GM21529 (cell line): Measurements from ENCODE around the gene VWA3B.
"Not testable (repeated sequence)": the region's sequence is repeated elsewhere in the genome, so short reads cannot be mapped to it uniquely, and the experiment has no call there.

Experiments
- ATAC-seq: cut with Tn5 transposase; IDR thresholded peaks from one replicate; pipeline ENCODE4 v1.9.1; 2021; ENCODE audit not compliant: unreplicated experiment

The VWA3B gene

DNA sequence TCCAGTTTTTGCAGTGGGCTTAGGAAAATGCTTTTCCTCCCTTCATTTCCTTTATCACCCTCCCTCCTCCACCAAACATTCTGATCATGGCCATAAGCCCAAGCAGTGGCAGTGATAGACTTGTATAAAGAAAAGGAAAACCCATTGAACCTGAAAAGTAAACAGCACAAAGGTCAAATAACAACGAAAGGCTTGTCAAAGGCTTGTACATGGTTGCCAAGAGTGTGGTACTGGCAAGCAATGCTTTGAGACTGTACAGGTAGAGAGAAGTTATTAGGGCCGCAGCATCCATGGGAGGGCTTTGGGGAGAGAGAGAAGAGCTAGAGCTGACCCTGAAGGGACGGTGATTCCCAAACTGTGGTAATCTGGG, 2.1 kb upstream of the VWA3B start:
- ATAC-seq: no peak

DNA sequence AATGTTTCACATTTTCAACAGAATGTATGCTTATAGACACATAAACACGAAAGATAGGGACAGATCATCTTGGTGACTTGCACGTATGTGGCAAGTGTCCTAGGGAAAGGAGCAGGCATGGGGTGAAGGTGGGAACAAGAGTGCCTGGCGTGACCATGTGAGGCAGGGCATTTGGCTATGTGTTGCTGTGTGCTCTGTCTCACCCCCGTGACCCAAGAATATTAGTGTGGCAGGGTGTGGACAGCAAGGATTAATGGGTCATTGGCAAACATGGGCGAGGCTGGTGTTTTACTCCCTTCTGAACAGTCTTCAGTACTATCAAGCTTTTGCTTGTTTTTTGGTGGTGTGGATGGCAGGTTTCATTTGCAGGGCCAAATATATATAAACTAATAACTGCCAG, 1.3 kb upstream of the VWA3B start:
- no peak for ATAC-seq

DNA sequence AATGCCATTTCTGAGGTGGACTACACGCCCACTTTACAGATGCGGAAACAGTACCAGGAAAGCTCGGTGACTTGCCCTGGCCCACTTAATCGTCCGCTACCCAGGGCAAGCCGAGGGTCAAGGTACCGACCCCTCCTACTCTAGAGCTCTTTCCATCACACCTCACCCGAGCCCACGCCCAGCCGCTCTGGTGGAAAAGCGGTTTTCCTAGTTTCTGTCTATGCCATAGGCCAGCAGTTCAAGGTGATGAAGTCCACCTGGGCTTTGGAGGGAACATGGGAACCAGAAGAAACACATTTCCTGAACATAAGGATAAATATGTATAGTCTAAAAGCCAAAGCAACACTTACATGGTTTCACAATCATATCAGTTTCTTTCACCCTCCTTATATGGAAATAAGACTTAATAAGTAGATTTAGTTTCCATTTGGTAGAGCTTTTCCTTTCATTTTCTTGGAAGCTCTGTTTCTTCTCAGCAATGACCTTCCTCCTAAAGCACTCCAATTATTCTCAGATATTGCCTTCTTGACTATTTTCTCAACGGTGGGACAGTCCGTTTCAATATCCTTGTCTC, 567 bp downstream of the VWA3B start:
- ATAC-seq: no peak

DNA sequence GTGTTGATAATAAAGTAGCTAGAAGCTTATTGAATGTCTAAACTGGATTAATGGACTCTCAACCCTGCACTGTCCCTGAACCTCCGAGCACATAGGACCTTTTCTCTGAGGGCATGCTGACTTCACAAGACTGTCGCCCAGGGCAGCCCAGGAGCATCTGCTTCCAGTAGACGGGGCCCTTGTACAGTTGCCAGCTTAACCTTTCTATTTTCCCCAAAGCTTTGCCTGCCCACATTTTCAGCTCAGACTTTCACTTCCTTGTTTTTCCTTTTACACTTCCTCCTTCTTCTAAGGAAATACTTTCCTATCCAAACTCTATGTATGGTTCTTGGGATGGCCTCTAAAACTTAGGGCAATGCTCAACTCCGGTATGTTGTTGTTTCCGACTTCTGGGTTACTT, 1.3 kb downstream of the VWA3B start:
- ATAC-seq: no peak

DNA sequence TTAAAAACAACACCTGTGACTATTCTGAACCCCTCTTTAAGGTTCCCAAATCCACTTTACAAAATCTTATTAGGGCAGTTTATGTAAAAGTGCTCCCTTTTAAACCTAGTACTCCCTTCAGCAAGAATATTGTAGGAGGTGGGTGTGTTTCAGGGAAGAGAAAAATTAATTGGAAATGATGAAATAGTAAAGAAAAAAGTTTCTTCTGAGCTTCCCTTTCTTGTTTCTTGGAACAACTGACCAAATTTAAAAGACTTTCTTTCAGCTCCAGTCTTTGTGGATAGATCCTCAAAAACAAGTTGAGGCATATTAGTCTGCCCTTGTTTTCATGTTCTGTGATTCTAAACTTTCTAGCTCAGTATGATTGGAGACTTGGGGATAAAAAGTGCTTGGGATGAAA, 3.0 kb downstream of the VWA3B start:
- no peak for ATAC-seq

DNA sequence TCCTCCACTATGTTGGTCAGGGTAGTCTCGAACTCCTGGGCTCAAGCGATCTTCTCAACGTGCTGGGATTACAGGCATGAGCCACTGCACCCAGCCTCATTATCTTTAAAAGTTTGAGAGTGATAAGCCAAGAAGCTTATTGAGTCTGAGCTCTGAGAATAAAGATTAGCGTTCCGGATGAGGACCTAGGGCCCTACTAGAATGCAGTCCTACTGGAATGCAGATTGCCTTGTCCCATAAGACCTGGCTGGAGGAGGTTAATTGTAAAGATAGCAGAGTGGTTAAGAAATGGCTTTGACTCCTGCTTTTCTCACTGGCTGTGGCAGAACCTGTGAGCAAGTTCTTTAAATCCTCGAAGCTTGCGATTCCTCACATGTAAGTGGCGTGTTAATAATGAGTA, 4.0 kb downstream of the VWA3B start:
- no peak for ATAC-seq

DNA sequence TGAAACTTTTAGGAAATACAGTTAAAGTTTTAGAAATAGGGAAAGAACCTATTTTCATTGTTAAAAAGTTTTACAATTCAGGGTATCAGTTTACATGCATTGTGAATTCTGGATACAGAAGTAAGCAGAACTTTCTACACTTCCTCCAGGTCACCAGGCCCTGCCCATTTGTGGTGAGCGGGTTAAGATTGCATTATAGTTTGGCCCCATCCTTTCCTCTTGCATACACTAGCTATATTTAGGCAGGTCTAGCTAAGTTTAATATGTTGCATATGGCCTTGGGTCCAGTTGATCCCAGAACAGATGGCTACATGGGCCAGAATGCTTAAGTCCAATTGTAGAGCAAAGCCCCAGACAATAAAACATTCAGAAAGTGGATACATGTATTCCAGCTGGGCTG, 4.8 kb downstream of the VWA3B start:
- no peak for ATAC-seq

DNA sequence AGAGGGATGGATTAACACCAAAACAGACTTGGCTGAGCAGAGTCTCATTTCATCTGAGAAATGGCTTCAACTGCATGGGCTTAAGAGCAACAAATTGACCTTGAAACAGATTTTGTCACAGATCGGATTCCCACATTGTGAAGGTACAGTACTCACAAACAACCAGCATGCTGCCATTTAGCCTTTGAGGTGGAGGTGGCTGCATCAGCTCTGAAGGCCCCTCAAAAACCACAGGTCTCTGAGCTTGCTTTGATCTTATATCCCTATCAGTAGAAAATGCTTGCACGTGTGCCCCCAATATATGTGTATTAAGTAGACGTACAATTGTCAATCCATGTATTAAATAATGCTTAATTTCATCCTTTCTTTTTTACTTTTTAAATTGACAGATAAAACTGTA, 6.2 kb downstream of the VWA3B start:
- ATAC-seq: no peak

DNA sequence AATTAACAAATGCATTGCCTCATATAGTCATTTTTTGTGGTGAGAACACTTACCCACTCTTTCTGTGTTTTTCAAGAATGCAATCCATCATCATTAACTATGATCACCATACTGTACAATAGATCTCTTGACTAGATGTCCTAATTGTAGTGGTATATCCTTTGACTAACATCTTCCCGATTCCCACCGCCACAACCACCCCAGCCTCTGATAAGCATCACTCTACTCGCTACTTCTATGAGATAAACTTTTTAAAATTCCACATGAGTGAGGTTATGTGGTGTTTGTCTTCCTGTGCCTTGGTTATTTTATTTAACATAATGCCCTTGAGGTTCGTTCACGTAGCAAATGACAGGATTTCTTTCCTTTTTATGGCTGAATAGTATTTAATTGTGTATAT, 6.6 kb downstream of the VWA3B start:
- no peak for ATAC-seq

DNA sequence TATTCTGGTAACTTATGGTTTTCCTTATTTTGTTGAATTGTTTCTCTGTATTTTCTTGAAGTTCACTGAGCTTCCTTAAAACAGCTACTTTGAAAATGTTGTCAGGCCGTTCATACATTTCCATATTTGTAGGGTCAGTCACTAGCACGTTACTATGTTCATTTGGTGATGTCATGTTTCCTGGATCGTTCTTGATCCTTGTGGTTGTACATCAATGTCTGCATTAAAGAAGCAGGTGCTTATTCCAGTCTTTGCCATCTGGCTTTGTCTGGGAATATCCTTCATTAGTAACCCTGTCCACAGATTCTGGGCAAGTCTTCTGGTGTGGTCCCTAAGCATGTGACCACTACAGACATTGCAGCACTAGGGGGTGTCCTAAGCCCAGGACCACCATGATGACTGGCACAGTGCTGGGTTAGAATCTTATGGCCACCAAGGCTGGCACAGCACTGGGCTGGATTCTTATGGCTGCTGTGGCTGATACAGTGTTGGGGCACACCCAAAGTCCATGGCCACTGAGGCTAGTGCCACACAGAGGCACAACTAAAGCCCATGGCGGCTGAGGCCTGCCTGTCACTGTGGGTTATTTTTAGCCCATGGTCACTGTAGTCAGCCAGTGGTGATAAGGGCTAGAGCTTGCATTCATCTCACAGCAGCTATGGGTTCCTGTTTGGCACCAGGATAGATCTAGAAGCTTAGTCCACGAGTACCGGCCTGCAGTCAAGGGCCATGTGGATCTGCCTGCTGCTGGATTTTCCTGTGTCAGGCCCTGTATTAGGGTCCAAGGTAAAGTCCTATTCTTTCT, 13.2 kb downstream of the VWA3B start:
- ATAC-seq: no peak

DNA sequence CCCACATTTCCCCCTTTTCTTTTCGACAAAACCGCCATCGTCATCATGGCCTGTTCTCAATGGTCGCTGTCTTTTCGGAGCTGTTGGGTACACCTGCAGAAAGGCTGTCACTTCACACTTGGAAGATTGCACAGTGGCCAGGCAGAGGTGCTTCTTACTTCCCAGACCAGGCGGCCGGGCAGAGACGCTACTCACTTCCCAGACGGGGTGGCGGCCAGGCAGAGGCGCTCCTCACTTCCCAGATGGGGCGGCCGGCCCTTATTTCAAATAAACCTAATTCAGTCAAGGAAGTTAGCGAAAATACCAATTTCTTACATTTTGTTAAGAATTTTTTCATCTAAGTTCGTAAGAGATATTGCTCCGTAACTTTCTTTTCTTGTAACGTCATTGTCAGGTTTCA, 15.3 kb downstream of the VWA3B start:
- not testable (repeated sequence) for ATAC-seq

DNA sequence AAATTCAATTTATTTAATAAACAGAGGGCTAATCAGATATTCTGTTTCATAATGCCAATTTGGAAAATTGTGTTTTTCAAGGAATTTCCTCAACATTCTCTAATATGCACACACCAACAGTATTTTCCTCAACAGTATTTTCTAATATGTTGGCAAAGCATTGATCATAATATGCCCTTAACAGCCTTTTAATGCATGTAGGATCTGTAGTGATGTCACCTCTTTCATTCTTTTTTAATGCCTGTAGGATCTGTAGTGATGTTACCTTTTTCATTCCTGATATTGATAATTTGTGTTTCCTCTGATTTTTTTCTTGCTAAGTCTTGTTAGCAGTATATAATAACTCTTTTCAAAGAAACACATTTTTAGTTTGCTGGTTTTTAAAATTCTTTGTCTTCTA, 15.9 kb downstream of the VWA3B start:
- ATAC-seq: no peak

DNA sequence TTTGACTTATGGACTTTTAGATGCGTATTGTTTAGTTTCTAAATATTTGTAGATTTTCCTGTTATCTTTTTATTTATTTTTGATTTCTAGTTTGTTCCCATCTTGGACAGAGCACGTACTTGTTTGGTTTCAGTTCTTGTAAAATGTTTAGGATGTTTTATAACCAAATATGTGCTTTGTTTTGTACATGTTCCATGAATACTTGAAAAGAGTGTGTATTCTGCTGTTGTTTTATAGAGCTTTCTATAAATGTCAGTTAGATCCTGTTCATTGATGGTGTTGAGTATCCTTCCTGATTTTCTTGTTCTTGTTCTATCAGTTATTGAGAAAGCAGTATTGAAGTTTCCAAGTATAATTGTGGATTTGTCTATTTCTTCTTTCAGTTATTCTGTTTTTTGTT, 21.1 kb downstream of the VWA3B start:
- no peak for ATAC-seq

DNA sequence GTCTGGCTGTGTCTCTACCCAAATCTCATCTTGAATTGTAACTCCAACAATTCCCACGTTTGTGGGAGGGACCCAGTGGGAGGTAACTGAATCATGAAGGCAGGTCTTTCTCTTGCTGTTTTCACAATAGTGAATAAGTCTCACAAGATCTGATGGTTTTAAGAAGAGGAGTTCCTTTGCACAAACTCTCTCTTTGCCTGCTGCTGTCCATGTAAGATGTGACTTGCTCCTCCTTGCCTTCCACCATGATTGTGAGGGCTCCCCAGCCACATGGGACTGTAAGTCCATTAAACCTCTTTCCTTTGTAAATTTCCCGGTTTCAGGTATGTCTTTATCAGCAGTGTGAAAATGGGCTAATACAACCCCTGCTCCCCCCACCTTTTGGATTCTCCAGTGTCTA, 23.8 kb downstream of the VWA3B start:
- ATAC-seq: no peak

DNA sequence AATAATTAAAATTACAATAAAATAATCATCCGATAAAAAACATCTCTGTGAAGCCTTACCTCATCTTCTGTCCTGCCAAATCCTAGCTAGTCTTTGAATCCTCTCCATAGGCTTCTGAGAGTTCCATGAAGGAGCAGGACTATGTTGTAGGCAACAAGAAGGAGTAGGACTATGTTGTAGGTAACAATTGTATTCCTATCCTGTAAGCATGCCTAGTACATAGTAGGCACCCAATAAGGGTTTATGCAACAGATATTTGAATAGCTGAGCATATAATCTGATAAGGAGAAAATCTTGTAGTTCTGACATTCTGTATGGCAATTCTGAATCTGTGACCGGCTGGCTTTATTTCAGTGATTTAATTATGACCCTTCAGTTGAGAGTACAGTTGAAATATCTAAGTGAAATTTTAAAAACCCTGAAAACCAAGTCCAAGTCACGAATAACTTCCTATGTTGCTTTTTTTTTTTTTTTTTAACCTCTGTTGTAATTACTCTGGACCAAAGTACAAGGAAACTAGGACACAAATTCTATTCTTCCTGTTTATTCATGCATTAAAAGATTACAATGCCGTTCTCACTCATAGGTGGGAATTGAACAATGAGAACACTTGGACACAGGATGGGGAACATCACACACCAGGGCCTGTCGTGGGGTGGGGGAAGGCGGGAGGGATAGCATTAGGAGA, 27.8 kb downstream of the VWA3B start:
- ATAC-seq: no peak

DNA sequence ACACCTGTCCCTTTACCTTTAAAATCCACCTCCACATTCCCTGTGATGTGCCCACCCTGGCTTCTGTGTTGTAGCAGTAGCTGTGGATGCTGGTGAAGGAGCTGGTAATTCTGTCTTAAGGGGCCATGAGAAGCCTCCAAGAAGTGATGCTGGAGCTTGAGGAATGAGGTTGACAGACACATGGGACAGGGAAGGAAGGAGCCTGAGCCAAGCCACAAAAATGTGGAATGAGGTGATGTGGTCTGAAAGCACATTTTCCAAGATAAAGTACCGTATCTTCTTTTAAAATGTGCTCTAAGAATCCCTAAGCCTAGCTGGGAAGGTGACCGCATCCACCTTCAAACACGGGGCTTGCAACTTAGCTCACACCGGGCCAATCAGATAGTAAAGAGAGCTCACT, 31.2 kb downstream of the VWA3B start:
- ATAC-seq: no peak

DNA sequence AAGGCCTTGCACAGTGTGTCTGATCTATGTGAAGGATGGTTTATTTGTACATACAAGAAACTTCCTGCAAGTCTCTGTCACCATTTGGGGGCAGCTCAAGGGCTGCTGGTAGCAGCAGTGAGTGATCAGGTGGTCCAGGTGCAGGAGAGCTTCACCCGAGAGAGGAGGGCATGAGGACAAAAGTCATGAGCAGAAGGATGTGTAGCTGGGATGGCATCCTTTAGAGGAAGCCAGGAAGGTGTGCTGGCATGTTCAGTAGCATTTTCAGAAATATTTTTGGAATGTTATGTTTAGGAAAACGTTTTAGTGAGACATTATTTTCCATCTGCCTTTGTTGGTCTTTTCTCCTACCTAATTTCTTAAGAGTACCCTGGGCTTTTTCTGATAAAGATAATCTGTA, 31.9 kb downstream of the VWA3B start:
- ATAC-seq: no peak

DNA sequence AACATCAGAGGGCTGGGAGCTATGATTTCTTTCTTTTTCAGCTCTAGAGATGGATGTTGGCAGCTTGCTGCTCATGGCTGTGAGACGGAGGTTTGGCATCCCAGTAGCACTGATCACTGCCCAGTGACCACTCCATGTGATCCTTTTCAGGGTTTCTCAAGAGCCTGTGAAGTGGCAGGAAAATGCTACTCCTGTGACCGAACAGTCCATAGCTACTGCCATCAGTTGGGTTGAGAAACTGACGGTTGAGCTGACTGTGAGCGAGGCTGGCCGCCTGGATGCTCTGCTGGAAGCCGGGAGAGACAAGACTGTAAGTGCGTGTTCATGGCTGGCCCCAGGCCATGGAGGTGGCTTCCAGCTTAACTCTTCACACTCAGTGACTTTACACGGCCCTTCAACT, 34.2 kb downstream of the VWA3B start:
- no peak for ATAC-seq

DNA sequence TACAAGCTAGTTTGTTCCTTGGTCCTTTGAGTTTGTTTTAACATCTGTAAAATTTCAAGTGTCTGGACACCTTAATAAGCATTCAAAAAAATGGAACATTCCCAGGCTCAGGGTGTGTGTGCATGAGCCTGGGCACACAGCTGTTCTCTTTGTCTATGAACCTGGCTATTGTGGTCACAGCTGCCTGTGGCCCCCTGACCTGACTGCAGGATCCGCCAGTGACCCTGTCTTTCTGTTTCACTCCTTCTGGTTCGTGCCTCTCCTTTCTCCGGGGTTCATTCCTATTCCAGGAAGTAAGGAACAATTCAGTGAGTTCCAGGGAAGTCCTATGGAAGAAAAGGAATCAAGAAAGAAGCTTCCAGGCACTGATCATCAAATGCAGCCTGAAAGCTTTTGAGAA, 35.6 kb downstream of the VWA3B start:
- ATAC-seq: no peak

DNA sequence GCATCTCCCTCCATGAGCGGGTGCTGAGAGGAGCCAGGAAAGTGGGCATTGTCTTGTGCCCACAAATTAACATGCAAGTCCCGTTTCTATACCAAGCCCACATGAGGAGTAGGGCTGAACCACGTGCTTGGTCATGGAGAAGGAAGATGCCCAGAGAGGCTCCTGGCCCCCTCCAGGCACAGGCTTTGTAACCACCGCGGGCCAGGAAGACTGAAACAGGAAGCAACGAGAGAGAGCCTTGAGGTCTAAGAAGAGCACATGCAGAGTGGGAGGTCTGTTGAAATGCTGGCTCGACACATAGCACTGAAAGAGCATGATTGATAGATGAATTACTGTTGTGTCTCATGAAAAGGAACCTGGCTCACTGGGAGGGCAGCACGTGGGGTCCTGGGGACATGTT, 36.3 kb downstream of the VWA3B start:
- ATAC-seq: peak; percentile 45

DNA sequence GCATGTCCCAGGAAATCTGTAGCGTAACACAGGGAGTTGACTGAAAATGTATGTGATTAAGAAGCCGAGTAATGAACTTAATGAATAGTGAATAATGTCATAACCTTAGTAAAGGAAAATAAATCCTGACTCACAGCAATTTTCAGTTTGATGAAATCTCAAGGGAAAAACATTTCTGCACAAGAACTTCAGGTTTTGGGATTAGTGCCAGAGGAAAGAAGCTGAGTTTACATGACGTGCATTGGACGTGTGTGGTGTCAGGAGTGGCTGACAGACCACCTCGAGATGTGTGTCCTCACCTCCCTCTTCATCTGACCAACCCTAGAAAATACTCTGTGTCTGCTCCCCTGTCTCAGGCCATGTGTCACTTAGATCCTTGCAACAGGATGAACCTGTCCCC, 39.1 kb downstream of the VWA3B start:
- ATAC-seq: no peak

DNA sequence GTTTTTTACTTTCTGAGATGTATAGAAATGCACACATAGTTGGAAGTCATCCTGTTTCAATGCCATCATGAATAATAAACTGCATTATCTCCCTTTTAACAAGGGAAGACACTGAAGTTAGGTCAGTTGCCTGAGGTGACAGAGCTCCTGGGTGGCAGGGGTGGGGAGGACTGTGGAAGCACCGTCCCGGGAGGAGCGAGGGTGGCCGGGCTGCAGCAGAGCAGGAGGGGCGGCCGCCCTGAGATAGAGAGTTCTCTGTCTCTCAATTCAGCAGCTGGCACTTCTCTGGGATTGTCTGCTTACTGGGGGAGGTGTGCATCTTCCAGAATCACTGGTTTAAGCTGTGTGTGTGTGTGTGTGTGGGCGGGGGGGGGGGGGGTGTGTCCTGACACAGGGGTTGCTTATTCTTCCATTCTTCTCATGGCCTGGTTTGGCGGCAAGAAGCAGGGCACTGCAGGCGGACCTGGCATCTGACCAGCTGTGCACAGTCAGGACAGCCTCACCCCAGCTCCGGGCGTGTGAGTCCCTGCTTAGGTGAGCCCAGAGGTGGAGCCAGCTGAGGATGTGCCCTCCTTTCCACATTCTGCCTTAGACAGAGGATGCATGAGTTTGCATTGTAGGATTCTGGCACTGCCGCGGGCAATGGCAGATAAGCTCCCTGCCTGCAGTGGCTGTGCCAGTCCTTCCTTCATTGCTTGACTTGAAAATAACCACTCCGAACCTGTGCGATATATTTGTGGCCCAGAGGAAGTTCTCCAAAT, 40.4 kb downstream of the VWA3B start:
- ATAC-seq: no peak
